Suprapubic skin (tissue), 3 donors: ENCODE results near the gene CTSE.

Source experiments
- CTCF ChIP-seq, 2 donors: fragments of 200-600 bp in 1 of 2; fragments of 450-650 bp in 1 of 2; sonication (generic) in 1 of 2; IDR thresholded peaks; one replicate each; pipeline ENCODE4 v1.5.1; 2016 to 2019; ENCODE audit warnings: antibody characterized with exemption in 2 of 2, mild to moderate bottlenecking in 1 of 2, moderate library complexity in 1 of 2
- EP300 ChIP-seq: sonication (generic); formaldehyde crosslinking; IDR thresholded peaks from one replicate; pipeline ENCODE4 v1.6.1; 2017; ENCODE audit warnings: antibody characterized with exemption
- POLR2A ChIP-seq, 2 donors: fragments of 450-650 bp; IDR thresholded peaks; one replicate each; pipeline ENCODE4 v1.6.1; 2017; ENCODE audit warnings: antibody characterized with exemption in 2 of 2, mild to moderate bottlenecking in 2 of 2, moderate library complexity in 2 of 2

- TF ChIP-seq CTCF (IDR thresholded peaks at IDR 0.05) (no peak), POLR2A (IDR thresholded peaks at IDR 0.05) (no peak), EP300 (no peak)
Observed at GRCh38 chr1:206020393-206021007, 3.2 kb downstream of the CTSE start.
